Panc1 (cell line): ENCODE data around the gene SLCO2B1.

Source experiments
- POLR2AphosphoS5 ChIP-seq: IDR thresholded peaks from 2 replicates; pipeline ENCODE4 v1.6.1; 2012; ENCODE audit warnings: mild to moderate bottlenecking, low read depth, low read length, moderate library complexity
- SIN3A ChIP-seq: IDR thresholded peaks from 2 replicates; pipeline ENCODE4 v1.6.1; 2012; ENCODE audit warnings: low read depth, mild to moderate bottlenecking, low read length, moderate library complexity, borderline replicate concordance; ENCODE audit not compliant: insufficient read depth
- TF ChIP-seq, protein P1 (sequence below): fragments of 450-650 bp; IDR thresholded peaks from 2 replicates; pipeline ENCODE4 v1.5.1; 2017; ENCODE audit warnings: mild to moderate bottlenecking
- TF ChIP-seq, protein P2 (sequence below), 2 experiments: IDR thresholded peaks; 2 replicates each; pipeline ENCODE4 v1.6.1; 2011 to 2012; ENCODE audit warnings: low read depth in 2 of 2, control low read depth in 1 of 2, low read length in 1 of 2, mild to moderate bottlenecking in 1 of 2, moderate library complexity in 1 of 2; ENCODE audit not compliant: insufficient read depth in 1 of 2

GRCh38 chr11:75237050-75237449, 86.1 kb downstream of the SLCO2B1 start:
- TF ChIP-seq, protein P1, sequence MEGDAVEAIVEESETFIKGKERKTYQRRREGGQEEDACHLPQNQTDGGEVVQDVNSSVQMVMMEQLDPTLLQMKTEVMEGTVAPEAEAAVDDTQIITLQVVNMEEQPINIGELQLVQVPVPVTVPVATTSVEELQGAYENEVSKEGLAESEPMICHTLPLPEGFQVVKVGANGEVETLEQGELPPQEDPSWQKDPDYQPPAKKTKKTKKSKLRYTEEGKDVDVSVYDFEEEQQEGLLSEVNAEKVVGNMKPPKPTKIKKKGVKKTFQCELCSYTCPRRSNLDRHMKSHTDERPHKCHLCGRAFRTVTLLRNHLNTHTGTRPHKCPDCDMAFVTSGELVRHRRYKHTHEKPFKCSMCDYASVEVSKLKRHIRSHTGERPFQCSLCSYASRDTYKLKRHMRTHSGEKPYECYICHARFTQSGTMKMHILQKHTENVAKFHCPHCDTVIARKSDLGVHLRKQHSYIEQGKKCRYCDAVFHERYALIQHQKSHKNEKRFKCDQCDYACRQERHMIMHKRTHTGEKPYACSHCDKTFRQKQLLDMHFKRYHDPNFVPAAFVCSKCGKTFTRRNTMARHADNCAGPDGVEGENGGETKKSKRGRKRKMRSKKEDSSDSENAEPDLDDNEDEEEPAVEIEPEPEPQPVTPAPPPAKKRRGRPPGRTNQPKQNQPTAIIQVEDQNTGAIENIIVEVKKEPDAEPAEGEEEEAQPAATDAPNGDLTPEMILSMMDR, result no peak
- TF ChIP-seq POLR2AphosphoS5, result no peak
- TF ChIP-seq, protein P2, sequence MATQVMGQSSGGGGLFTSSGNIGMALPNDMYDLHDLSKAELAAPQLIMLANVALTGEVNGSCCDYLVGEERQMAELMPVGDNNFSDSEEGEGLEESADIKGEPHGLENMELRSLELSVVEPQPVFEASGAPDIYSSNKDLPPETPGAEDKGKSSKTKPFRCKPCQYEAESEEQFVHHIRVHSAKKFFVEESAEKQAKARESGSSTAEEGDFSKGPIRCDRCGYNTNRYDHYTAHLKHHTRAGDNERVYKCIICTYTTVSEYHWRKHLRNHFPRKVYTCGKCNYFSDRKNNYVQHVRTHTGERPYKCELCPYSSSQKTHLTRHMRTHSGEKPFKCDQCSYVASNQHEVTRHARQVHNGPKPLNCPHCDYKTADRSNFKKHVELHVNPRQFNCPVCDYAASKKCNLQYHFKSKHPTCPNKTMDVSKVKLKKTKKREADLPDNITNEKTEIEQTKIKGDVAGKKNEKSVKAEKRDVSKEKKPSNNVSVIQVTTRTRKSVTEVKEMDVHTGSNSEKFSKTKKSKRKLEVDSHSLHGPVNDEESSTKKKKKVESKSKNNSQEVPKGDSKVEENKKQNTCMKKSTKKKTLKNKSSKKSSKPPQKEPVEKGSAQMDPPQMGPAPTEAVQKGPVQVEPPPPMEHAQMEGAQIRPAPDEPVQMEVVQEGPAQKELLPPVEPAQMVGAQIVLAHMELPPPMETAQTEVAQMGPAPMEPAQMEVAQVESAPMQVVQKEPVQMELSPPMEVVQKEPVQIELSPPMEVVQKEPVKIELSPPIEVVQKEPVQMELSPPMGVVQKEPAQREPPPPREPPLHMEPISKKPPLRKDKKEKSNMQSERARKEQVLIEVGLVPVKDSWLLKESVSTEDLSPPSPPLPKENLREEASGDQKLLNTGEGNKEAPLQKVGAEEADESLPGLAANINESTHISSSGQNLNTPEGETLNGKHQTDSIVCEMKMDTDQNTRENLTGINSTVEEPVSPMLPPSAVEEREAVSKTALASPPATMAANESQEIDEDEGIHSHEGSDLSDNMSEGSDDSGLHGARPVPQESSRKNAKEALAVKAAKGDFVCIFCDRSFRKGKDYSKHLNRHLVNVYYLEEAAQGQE (IDR thresholded peaks at IDR 0.05; ENCODE audit: insufficient read depth in 1 of 2, low read depth in 2 of 2, low read length in 1 of 2), result no peak
- no peak for TF ChIP-seq SIN3A
